Sigmoid colon (tissue), 3 donors: ENCODE data around the gene FBXO45.

Source experiments
- CTCF ChIP-seq, 4 experiments: fragments of 450-650 bp in 3 of 4; fragments of 200-600 bp in 1 of 4; IDR thresholded peaks; one replicate each; pipeline ENCODE4 v1.5.1; 2016 to 2019; ENCODE audit warnings: antibody characterized with exemption in 4 of 4, mild to moderate bottlenecking in 3 of 4, moderate library complexity in 2 of 4
- POLR2A ChIP-seq, 2 donors: fragments of 450-650 bp; IDR thresholded peaks; one replicate each; pipeline ENCODE4 v1.6.1; 2016; ENCODE audit warnings: antibody characterized with exemption in 2 of 2, mild to moderate bottlenecking in 2 of 2, moderate library complexity in 2 of 2

GRCh38 chr3:196541684-196542445, 26.6 kb upstream of the FBXO45 start:
- no peak for TF ChIP-seq POLR2A (IDR thresholded peaks at IDR 0.05)
- TF ChIP-seq CTCF (IDR thresholded peaks at IDR 0.05) = no peak
